HEK293T (cell line): ENCODE results near the gene CTNNA3.

Source experiments
- FOXK2 ChIP-seq: fragments of 450-650 bp; IDR thresholded peaks from 2 replicates; pipeline ENCODE4 v1.6.1; 2016; ENCODE audit warnings: mild to moderate bottlenecking
- FOXM1 ChIP-seq: fragments of 450-650 bp; IDR thresholded peaks from 2 replicates; pipeline ENCODE4 v1.6.1; 2017; ENCODE audit warnings: mild to moderate bottlenecking, borderline replicate concordance
- HDGF ChIP-seq: fragments of 450-650 bp; IDR thresholded peaks from 2 replicates; pipeline ENCODE4 v1.6.1; 2017; ENCODE audit warnings: antibody characterized with exemption, borderline replicate concordance
- SP1 ChIP-seq: fragments of 450-650 bp; IDR thresholded peaks from 2 replicates; pipeline ENCODE4 v1.6.1; 2017
- SUZ12 ChIP-seq: fragments of 450-650 bp; IDR thresholded peaks from 2 replicates; pipeline ENCODE4 v1.6.1; 2016; ENCODE audit warnings: mild to moderate bottlenecking
- ZNF384 ChIP-seq: fragments of 450-650 bp; IDR thresholded peaks from 2 replicates; pipeline ENCODE4 v1.6.1; 2016

DNA sequence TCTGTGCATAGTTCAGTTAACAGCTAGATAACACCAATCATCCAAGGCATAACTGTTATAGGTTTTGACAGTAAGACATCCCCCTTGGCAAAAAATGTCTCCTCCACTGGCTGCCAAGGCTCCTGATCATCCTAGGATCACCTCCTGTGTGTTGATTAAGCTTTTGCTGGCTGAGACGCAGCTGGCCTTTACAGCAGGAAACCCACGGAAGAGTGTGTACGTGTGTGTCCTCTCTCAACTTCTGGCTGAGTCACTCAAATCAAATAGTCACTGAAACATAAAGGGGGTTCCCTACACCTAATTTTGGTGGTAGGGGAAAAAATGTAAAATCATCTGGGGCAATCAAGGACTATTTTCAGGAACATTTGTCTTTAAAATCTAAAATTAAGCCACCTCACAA, 208.8 kb downstream of the CTNNA3 start:
- TF ChIP-seq FOXK2 (no peak), SUZ12 (no peak), SP1 (no peak), HDGF (no peak), FOXM1 (no peak), ZNF384 (no peak)
